GM10847 (cell line): ENCODE data around the gene ZNF423.

Experiments used
- POLR2A ChIP-seq: IDR thresholded peaks from 2 replicates; pipeline ENCODE4 v1.6.1; 2011; ENCODE audit not compliant: insufficient read length; ENCODE audit errors: extremely low read depth

Gene ZNF423

DNA sequence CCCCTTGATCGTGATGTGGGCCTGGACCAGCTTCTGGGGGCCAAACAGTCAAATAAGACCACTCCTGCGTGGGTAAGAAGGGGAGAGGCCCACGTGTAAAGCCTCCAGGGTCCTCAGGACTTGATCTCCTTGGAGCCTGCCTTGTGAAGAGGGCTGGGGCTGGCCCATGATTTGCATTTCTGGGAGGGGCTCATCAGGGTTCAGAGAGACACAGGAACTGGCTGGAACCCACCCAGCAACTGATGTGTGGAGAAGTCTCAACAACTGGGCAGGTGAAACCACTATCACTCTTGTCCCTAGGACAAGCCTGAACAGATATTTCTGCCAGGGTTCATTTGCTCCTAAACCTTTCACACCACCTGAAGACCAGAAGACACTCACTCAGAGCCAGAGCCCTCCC, 214.7 kb downstream of the ZNF423 start:
- TF ChIP-seq POLR2A: no peak

DNA sequence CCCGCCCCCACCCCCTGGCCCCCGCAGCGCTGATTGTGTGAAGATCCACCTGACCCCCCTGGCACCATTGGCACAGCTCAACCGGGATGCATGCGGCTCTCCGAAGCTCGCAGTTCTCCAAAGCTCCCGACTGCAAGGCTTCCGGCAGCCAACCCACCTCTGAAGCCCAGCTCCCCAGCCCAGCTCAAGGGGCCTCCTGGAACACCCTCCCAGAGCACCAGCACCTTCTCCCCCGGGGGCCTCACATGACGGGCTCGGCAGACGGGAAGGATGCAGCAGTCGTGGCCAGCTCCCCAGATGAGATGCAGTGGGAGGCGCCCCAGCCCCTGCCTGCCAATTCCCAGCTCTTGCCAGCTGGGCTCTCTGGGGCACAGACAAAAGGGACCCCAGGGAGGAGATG, 215.3 kb downstream of the ZNF423 start:
- no peak for TF ChIP-seq POLR2A

DNA sequence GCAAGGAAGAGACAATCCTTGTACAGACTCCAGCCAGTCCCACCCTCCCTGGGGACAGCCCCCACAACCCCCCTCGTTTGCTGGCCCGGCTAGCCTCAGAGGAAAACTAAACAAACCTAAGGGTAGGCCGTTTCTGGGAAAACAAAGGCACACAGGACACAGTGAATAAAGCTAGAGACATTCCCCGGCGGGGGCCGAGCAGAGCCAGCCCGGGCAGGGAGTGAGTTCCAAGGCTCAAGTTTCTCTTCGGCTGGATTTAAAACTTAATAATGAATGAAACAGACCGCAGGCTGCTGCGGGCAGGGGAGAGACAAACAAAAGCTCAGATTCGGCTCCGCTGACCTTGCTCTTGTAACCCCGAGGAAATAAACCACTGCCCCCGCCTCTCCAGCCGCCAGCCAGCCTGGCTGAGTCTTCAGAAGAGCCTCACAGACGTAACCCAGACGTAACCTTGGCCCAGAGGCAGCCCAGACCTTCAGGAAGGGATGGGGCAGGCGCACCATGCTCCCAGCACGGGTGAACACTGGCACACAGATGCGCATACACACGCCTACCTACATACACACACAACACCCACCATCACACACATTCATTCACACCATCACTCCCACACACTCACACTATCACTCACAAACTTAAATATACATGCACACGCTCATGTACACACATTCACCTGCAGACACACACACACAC, 216.0 kb downstream of the ZNF423 start:
- no peak for TF ChIP-seq POLR2A

DNA sequence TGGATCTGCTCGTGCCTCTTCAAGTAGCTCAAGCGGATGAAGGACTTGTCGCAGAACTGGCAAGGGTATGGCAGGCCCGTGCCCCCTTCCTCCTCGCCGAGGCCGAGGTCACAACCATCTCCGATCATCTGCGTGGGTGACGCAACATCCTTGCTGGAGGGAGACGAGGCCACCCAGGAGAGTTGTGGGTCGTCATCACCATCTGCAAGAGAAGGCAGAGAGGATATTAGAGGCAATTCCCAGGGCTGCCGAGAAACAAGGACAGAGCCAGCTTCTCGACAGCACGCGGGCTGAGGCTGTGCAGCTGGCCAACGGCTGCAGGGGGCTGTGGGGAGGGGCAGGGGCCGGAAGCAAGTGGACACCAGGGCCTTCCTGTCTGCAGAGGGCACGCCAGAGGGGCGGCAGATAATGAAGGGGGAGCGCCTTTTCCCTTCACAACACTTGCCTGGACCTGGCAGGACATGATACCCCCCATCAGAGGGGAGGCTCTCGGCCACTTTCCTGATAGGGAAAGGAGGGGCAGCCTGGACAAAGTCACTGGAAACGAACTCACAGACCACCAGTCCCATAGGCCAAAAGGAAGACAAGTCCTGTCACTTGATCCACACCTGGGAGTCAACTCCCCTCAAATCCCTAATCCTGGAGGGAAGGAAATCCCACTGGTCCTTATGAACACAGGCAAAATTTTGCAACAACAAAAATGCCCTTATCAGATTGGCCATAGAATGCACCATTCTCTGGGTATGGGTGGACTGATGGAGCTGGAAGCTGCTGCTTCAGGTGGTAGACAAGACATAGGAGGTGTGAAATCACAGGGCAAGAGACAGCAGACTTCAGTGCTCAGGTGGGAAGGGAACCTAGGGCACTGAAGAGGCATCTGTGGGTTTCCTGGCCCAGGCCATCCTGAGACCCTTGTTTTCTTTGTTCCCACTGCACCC, 217.0 kb downstream of the ZNF423 start:
- TF ChIP-seq POLR2A: no peak

DNA sequence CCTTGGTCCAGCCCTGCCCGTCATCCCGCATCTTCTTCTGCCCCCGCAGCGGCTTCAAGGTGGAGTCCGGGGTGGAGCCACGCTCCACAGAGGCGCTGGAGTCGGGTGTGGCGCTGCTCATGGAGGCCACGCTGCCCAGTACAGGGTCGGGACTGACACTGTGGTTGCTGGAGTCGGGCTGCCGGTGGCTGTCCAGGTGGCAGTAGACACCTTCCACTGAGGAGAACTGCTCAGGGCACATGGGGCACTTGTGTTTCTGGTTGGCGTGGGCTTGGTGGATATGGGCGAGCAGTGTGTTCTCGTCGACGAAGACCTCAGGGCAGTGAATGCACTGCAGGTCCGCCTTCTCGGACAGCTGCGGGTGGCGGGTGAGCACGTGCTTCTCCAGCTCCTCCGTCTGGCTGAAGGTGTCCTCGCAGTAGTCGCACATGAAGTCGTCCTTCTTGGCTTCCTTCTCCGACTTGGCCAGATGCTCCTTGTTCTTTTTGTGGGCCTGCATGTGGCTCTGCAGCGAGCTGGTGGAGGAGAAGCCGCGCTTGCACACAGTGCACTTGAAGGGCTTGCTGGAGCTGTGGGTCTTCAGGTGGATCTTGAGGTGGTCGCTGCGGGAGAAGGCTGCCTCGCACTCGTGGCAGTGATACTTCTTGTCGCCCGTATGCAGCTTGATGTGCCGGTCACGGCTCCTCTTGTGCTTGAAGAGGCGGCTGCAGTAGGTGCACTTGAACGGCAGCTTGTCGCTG, 217.8 kb downstream of the ZNF423 start:
- no peak for TF ChIP-seq POLR2A

- TF ChIP-seq POLR2A: no peak
Measured at GRCh38 chr16:49637511-49637910, 218.4 kb downstream of the ZNF423 start.

DNA sequence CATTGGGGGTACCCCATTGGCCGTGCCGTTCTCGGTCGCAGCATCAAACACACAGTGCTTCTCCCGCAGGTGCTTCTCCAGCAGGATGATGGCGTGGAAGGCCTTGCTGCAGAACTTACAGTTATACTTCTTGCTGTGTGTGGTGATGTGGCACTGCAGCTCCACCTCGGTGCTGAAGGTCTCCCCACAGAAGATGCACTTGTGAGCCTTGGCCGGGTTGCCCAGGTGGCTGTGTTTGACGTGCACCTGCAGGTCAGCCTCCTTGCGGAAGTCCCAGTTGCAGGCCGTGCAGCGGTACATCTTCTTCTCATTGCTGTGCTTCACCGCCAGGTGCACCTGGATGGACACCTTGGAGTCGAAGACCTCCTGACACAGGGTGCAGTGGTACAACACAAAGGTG, 219.3 kb downstream of the ZNF423 start:
- no peak for TF ChIP-seq POLR2A

- TF ChIP-seq POLR2A: no peak
Measured at GRCh38 chr16:49635591-49636581, 220.0 kb downstream of the ZNF423 start.

DNA sequence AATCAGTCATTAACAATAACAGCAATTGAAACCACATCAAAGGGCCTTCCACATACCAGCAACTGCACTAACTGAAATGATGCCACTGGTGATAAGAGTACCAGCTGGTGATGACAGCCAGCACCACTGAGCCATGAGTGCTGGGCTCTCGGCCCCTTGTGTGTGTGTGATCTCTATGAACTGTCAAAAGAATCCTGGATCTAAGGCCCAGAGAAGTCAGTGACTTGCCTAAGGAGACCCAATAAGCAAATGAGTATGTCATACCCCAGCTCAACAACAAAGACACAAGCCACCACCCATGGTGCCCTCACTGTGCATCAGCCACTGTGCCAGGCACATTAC, 220.9 kb downstream of the ZNF423 start:
- TF ChIP-seq POLR2A: no peak

DNA sequence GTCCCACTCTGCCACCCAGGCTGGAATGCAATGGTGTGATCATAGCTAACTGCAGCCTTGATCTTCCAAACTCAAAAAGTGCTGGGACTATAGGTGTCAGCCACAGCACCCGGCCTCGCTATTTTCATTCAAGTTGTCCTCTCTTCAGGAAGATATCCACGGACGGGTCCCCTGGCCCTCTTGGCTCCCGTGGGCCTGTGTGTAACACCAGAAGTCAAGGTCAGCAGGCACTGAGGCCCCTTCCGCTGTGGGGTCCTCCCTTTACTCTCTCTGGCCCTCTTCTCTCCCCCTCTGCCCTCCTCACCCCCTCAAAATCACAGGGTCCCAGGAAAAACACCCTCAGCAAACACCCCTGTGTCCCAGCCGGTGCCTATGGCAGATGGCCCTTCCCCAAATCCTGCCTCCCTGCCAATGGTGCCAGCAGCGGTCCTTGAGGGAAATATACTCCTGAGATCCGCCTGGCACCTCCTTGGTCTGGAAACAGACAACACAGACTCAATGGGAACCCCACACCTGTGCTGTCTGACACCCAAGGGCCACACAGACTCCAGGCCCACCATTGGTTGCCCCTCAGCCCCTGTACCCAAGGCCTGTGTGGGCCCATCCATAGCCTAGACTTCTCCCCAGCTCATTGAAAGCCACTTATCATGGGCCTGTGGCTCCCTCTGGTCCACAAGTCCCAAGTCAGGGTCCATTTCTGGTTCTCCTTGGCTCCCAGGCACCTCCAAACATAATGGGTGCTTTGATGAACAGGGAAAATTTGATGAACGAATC, 221.5 kb downstream of the ZNF423 start:
- TF ChIP-seq POLR2A: no peak

DNA sequence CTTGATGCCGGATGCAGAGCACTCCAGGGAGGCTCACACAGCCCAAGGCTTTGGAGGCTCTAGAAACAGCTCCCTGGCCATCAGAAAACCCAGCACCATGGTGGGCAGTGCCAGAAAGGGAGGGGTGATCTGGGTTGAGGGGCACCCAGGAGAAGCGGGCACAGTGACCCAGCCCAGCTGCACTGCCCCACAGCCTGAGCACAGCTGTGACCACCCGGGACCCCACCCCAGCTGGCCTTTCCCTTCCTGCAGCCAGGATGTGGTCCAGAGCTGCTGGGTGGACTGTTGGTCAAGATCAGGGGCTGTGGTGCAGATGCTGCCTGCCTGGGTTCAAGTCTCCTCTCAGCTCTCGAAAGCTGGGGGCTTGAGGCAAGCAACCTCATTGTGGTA, 223.1 kb downstream of the ZNF423 start:
- TF ChIP-seq POLR2A: no peak

- TF ChIP-seq POLR2A: no peak
Measured at GRCh38 chr16:49632086-49632794, 223.7 kb downstream of the ZNF423 start.

DNA sequence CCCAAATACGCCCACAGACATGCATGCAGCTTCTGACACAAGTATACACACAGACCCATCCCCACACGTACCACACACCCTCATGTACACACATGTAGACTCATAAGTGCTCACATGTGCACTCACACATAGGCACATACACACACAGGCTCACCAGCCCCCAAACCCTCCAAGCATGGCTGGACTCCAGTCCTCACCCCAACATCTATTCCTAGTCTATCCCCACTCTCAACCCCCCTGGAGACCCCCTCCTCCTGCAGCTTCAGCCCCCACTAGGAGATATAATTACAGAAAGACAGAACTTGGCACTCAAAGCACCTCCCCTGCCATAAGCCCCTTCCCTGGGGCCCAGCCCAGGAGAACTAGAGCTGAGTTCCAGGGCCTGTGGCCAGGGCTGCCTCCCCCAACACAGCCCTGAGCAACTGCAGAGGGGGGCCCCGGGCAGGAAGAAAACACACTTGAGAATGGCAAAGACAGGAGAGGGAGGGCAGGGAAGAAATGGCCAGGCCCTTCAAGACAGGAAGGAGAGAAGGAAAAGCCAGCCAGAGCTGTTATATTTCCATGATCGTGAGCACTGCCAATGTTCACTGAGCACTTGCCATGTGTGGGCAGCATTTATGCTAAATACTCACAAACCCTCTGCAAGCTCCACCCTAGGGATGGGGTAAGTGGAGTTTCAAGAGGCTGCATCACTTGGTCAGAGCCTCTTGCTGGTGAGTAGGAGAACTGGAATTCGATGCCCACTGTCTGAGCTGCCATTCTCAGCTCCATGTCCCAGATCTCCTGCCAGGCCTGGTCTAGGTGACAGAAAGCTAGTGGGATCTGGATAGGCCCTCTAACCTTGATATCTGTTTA, 224.5 kb downstream of the ZNF423 start:
- no peak for TF ChIP-seq POLR2A

DNA sequence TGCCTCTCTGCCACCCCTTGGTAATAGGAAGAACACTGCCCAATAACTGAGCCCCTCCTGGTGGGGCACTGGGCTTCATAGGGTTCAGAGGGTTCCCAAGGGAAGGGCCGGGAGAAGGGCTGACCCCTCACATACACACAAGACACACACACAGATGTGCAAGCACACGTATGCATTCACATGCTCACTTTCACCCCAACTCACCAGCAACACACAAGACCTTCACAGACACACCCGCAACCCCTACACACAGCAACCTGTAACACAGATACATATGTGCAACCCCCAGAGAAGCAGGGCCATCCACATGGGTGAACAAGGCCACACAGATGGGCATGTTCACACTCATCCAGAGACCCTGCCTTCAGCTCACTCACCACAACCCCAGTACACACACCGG, 225.1 kb downstream of the ZNF423 start:
- no peak for TF ChIP-seq POLR2A
